HepG2 (cell line): ENCODE data around the gene ATP6V1F. TPM values are rescaled to one million over a fixed set of nuclear protein-coding genes. Genes with fewer than 3 reads are reported as not detected.

Experiments used
- ATM ChIP-seq: fragments of 450-650 bp; IDR thresholded peaks from 2 replicates; pipeline ENCODE4 v1.7.1; 2017; ENCODE audit warnings: mild to moderate bottlenecking, borderline replicate concordance
- FOXK1 ChIP-seq: sonication (generic); formaldehyde crosslinking; IDR thresholded peaks from 2 replicates; pipeline ENCODE4 v1.4.0; 2020; ENCODE audit warnings: low read depth, missing genetic modification reagents, borderline replicate concordance
- HMGA1 ChIP-seq: sonication (generic); formaldehyde crosslinking; conservative IDR thresholded peaks from 2 replicates; pipeline ENCODE4 v1.4.0; 2020; ENCODE audit warnings: missing genetic modification reagents
- MAZ ChIP-seq, 2 experiments: sonication (generic) in 1 of 2; formaldehyde crosslinking in 1 of 2; IDR thresholded peaks; 2 replicates each; pipeline versions ENCODE4 v1.5.0 to v1.6.1; 2012 to 2020; ENCODE audit warnings: low read depth in 2 of 2, mild to moderate bottlenecking in 2 of 2, borderline replicate concordance in 1 of 2, improper control_type of control experiment in 1 of 2, low read length in 1 of 2, missing genetic modification reagents in 1 of 2, moderate library complexity in 1 of 2
- PAWR ChIP-seq: sonication (generic); formaldehyde crosslinking; IDR thresholded peaks from 2 replicates; pipeline ENCODE4 v1.4.0; 2020; ENCODE audit warnings: missing genetic modification reagents, mild to moderate bottlenecking, borderline replicate concordance
- SRY ChIP-seq: sonication (generic); formaldehyde crosslinking; IDR thresholded peaks from 2 replicates; pipeline ENCODE4 v1.8.0; 2022; ENCODE audit warnings: mild to moderate bottlenecking, missing genetic modification reagents
- ZEB1 ChIP-seq: IDR thresholded peaks from 2 replicates; pipeline ENCODE4 v1.6.1; 2012; ENCODE audit warnings: mild to moderate bottlenecking, low read depth, inconsistent platforms; ENCODE audit not compliant: insufficient replicate concordance
- ZNF136 ChIP-seq: sonication (generic); formaldehyde crosslinking; IDR thresholded peaks from 2 replicates; pipeline ENCODE4 v1.8.1; 2022; ENCODE audit warnings: low read depth, mild to moderate bottlenecking, moderate library complexity, missing genetic modification reagents
- ZNF431 ChIP-seq: sonication (generic); formaldehyde crosslinking; IDR thresholded peaks from 2 replicates; pipeline ENCODE4 v1.9.0; 2022; ENCODE audit warnings: missing genetic modification reagents, low read depth, mild to moderate bottlenecking, borderline replicate concordance
- ZNF878 ChIP-seq: sonication (generic); formaldehyde crosslinking; IDR thresholded peaks from 2 replicates; pipeline ENCODE4 v1.8.1; 2023; ENCODE audit warnings: mild to moderate bottlenecking, missing genetic modification reagents, moderate library complexity
- ZNF891 ChIP-seq: sonication (generic); formaldehyde crosslinking; IDR thresholded peaks from 2 replicates; pipeline ENCODE4 v1.5.0; 2020; ENCODE audit warnings: mild to moderate bottlenecking, missing genetic modification reagents
- polyA plus RNA-seq, 8 experiments: library from polyadenylated mRNA; depleted of rRNA in 3 of 8; stranded (reverse) in 7 of 8; unstranded in 1 of 8; fragments of >200 nt; fragmentation: Illumina TruSeq in 4 of 8; extraction: Trizol in 4 of 8; gene quantifications; 2 replicates each; pipeline versions ENCODE4 v1.2.1 to v1.2.3, GENCODE V29; 2011 to 2016; ENCODE audit warnings: low read depth in 4 of 8, missing spikeins in 1 of 8, mixed read lengths in 1 of 8; ENCODE audit not compliant: insufficient read depth in 1 of 8
- total RNA-seq, 5 experiments: library from RNA; depleted of rRNA; stranded (reverse); fragments of >200 nt; fragmentation: Illumina TruSeq; extraction: Trizol; gene quantifications; 2 replicates each; pipeline ENCODE4 v1.2.3, GENCODE V29; 2016; ENCODE audit warnings: low read depth in 1 of 5
- TF ChIP-seq, protein P1 (sequence below): sonication (generic); formaldehyde crosslinking; IDR thresholded peaks from 2 replicates; pipeline ENCODE4 v1.9.0; 2022; ENCODE audit warnings: low read depth, missing genetic modification reagents
- TF ChIP-seq, protein P2 (sequence below): sonication (generic); formaldehyde crosslinking; IDR thresholded peaks from 2 replicates; pipeline ENCODE4 v1.9.0; 2021; ENCODE audit warnings: missing genetic modification reagents, borderline replicate concordance
- TF ChIP-seq, protein P3 (sequence below): sonication (generic); formaldehyde crosslinking; IDR thresholded peaks from 2 replicates; pipeline ENCODE4 v1.5.1; 2020; ENCODE audit warnings: mild to moderate bottlenecking, missing genetic modification reagents
- TF ChIP-seq, protein P4 (sequence below): sonication (generic); formaldehyde crosslinking; IDR thresholded peaks from 2 replicates; pipeline ENCODE4 v1.8.1; 2022; ENCODE audit warnings: low read depth, mild to moderate bottlenecking, missing genetic modification reagents
- TF ChIP-seq, protein P5 (sequence below): sonication (generic); formaldehyde crosslinking; IDR thresholded peaks from 2 replicates; pipeline ENCODE4 v1.5.0; 2020; ENCODE audit warnings: mild to moderate bottlenecking, missing genetic modification reagents

ATP6V1F gene
- total and polyA plus RNA-seq, 2 of the 13 experiments (the other 11 are each of a cell fraction or from before 2014, with no cell fraction given): 87.2 to 132 TPM

DNA sequence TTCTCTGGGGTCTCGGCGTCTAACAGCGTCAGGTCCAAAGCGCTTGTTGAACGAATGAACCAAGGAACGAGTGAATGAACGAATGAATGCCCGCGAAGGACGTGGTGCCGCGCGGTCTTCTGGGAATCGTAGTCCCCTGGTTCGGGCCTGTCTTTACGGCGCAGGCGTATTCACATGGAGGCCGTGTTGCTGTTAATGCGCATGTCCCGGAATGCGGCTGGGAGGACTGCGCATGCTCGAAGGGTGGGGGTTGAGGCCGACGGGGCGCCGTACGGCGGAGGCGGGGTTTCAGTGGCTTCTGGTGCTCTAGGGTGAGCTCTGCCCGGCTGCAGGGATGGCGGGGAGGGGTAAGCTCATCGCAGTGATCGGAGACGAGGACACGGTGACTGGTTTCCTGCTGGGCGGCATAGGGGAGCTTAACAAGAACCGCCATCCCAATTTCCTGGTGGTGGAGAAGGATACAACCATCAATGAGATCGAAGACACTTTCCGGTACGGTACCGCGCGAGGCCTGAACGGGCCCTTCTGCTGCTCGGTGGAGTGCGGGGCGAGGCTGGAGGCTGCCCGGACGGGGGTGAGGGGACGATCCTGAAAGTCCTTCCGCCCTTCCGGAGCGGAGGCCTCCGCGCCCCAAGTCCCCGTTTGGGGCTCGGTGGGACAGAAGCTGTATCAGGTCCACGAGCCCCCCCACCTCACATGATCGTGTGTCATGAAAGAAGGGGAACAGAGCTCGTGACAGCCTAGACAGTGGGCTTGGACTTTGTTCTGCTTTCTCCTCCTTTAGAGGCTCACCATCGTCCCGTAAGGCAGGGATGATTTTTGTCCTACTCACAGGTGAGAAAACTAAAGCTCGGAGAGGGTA is at the start of gene ATP6V1F (continued):
- TF ChIP-seq, protein P1, sequence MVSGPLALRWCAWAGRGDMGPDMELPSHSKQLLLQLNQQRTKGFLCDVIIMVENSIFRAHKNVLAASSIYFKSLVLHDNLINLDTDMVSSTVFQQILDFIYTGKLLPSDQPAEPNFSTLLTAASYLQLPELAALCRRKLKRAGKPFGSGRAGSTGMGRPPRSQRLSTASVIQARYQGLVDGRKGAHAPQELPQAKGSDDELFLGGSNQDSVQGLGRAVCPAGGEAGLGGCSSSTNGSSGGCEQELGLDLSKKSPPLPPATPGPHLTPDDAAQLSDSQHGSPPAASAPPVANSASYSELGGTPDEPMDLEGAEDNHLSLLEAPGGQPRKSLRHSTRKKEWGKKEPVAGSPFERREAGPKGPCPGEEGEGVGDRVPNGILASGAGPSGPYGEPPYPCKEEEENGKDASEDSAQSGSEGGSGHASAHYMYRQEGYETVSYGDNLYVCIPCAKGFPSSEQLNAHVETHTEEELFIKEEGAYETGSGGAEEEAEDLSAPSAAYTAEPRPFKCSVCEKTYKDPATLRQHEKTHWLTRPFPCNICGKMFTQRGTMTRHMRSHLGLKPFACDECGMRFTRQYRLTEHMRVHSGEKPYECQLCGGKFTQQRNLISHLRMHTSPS (CRISPR knock-in tag): no peak
- peak; percentile 22; the same call in 1 of the 2 replicates for TF ChIP-seq SRY (CRISPR knock-in tag)
- no peak for TF ChIP-seq HMGA1 (CRISPR knock-in tag)
- TF ChIP-seq, protein P2, sequence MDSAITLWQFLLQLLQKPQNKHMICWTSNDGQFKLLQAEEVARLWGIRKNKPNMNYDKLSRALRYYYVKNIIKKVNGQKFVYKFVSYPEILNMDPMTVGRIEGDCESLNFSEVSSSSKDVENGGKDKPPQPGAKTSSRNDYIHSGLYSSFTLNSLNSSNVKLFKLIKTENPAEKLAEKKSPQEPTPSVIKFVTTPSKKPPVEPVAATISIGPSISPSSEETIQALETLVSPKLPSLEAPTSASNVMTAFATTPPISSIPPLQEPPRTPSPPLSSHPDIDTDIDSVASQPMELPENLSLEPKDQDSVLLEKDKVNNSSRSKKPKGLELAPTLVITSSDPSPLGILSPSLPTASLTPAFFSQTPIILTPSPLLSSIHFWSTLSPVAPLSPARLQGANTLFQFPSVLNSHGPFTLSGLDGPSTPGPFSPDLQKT (CRISPR knock-in tag): no peak
- no peak for TF ChIP-seq ZNF431 (CRISPR knock-in tag)
- TF ChIP-seq, protein P3, sequence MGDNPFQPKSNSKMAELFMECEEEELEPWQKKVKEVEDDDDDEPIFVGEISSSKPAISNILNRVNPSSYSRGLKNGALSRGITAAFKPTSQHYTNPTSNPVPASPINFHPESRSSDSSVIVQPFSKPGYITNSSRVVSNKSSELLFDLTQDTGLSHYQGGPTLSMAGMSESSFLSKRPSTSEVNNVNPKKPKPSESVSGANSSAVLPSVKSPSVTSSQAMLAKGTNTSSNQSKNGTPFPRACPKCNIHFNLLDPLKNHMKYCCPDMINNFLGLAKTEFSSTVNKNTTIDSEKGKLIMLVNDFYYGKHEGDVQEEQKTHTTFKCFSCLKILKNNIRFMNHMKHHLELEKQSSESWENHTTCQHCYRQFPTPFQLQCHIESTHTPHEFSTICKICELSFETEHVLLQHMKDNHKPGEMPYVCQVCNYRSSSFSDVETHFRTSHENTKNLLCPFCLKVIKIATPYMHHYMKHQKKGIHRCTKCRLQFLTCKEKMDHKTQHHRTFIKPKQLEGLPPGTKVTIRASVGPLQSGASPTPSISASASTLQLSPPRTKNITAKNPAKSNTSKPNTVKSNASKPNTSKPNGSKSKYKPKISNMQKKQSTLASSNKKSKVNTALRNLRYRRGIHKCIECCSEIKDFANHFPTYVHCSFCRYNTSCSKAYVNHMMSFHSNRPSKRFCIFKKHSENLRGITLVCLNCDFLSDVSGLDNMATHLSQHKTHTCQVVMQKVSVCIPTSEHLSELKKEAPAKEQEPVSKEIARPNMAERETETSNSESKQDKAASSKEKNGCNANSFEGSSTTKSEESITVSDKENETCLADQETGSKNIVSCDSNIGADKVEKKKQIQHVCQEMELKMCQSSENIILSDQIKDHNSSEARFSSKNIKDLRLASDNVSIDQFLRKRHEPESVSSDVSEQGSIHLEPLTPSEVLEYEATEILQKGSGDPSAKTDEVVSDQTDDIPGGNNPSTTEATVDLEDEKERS: no peak
- TF ChIP-seq ATM: no peak
- no peak for TF ChIP-seq FOXK1 (CRISPR knock-in tag)
- TF ChIP-seq ZNF136 (CRISPR knock-in tag): no peak
- TF ChIP-seq, protein P4, sequence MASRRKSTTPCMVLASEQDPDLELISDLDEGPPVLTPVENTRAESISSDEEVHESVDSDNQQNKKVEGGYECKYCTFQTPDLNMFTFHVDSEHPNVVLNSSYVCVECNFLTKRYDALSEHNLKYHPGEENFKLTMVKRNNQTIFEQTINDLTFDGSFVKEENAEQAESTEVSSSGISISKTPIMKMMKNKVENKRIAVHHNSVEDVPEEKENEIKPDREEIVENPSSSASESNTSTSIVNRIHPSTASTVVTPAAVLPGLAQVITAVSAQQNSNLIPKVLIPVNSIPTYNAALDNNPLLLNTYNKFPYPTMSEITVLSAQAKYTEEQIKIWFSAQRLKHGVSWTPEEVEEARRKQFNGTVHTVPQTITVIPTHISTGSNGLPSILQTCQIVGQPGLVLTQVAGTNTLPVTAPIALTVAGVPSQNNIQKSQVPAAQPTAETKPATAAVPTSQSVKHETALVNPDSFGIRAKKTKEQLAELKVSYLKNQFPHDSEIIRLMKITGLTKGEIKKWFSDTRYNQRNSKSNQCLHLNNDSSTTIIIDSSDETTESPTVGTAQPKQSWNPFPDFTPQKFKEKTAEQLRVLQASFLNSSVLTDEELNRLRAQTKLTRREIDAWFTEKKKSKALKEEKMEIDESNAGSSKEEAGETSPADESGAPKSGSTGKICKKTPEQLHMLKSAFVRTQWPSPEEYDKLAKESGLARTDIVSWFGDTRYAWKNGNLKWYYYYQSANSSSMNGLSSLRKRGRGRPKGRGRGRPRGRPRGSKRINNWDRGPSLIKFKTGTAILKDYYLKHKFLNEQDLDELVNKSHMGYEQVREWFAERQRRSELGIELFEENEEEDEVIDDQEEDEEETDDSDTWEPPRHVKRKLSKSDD (CRISPR knock-in tag): no peak
- TF ChIP-seq, protein P5, sequence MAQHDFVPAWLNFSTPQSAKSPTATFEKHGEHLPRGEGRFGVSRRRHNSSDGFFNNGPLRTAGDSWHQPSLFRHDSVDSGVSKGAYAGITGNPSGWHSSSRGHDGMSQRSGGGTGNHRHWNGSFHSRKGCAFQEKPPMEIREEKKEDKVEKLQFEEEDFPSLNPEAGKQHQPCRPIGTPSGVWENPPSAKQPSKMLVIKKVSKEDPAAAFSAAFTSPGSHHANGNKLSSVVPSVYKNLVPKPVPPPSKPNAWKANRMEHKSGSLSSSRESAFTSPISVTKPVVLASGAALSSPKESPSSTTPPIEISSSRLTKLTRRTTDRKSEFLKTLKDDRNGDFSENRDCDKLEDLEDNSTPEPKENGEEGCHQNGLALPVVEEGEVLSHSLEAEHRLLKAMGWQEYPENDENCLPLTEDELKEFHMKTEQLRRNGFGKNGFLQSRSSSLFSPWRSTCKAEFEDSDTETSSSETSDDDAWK (CRISPR knock-in tag): no peak
- TF ChIP-seq MAZ (IDR thresholded peaks at IDR 0.05; ENCODE audit: borderline replicate concordance, low read depth, low read length): 0 out of 2 replicates have a peak, but pooled peaks have one; percentile 74
- TF ChIP-seq MAZ (CRISPR knock-in tag; IDR thresholded peaks at IDR 0.05; ENCODE audit: low read depth): peak; percentile 51; the same call in 1 of the 2 replicates
- 0 out of 2 replicates have a peak, but pooled peaks have one; percentile 8 for TF ChIP-seq ZNF891
- TF ChIP-seq ZEB1: no peak
- no peak for TF ChIP-seq PAWR
- TF ChIP-seq ZNF878 (CRISPR knock-in tag): no peak
